HG03378 (cell line): ENCODE measurements around the gene TMEM243.
"Not testable (repeated sequence)": the region's sequence is repeated elsewhere in the genome, so short reads cannot be mapped to it uniquely, and the experiment has no call there.

Source experiments
- ATAC-seq: cut with Tn5 transposase; IDR thresholded peaks from one replicate; pipeline ENCODE4 v1.9.1; 2021; ENCODE audit warnings: mild to moderate bottlenecking, moderate library complexity; ENCODE audit not compliant: unreplicated experiment

Gene TMEM243

GRCh38 chr7:87212498-87212897 is 7.0 kb downstream of the TMEM243 start:
- no peak for ATAC-seq

DNA sequence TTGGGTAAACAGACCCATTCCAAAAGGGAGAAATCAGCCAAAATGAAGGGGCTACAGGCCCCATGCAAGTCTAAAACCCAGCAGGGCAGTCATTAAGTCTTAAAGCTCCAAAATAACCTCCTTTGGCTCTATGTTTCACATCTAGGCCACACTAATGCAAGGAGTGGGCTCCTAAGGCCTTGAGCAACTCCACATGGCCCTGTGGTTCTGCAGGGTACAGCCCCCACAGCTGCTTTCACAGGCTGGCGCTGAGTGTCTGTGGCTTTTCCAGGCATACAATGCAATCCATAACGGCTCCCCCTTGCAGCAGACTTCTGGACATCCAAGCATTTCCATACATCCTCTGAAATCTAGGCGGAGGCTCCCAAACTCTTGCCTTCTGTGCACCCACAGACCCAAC is 9.0 kb downstream of the TMEM243 start:
- ATAC-seq, result no peak

DNA sequence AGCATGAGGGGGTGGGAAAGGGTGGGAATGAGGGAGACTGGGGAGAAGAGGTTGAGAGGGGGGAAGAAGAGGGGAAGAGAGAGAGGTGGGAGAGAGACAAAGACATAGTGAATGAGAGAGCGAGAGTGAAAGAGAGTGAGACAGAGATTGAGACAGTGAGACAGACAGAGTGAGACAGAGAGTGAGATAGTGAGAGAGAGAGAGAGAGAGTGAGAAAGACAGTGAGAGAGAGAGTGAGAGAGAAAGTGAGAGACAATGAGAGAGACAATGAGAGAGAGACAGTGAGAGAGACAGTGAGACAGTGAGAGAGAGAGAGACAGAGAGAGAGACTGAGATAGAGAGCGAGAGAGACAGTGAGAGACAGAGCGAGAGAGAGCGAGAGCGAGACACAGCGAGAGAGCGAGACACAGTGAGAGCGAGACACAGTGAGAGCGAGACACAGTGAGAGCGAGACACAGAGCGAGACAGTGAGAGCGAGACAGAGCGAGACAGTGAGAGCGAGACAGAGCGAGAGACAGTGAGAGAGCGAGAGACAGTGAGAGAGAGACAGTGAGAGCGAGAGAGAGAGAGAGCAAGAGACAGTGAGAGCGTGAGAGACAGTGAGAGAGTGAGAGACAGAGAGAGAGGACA is 10.1 kb downstream of the TMEM243 start:
- ATAC-seq, result no peak

- ATAC-seq, result no peak
These were observed 13.2 kb downstream of the TMEM243 start for GRCh38 chr7:87206361-87206760.

GRCh38 chr7:87205701-87206100 is 13.8 kb downstream of the TMEM243 start:
- not testable (repeated sequence) for ATAC-seq

- ATAC-seq, result no peak
These were observed 14.6 kb downstream of the TMEM243 start for GRCh38 chr7:87204933-87205332.

- ATAC-seq, result not testable (repeated sequence)
These were observed 15.6 kb downstream of the TMEM243 start for GRCh38 chr7:87203929-87204328.

- no peak for ATAC-seq
These were observed 16.8 kb downstream of the TMEM243 start for GRCh38 chr7:87202705-87203104.

GRCh38 chr7:87202208-87202607 is 17.3 kb downstream of the TMEM243 start:
- ATAC-seq, result no peak

GRCh38 chr7:87199700-87200450 is 19.7 kb downstream of the TMEM243 start:
- ATAC-seq, result no peak

GRCh38 chr7:87199241-87199640 is 20.3 kb downstream of the TMEM243 start:
- no peak for ATAC-seq

- no peak for ATAC-seq
These were observed 25.6 kb downstream of the TMEM243 start for GRCh38 chr7:87193912-87194311.

- no peak for ATAC-seq
These were observed 26.6 kb downstream of the TMEM243 start for GRCh38 chr7:87192784-87193487.

- no peak for ATAC-seq
These were observed 28.7 kb downstream of the TMEM243 start for GRCh38 chr7:87190783-87191182.

- peak; percentile 37 for ATAC-seq
These were observed 30.6 kb downstream of the TMEM243 start for GRCh38 chr7:87188930-87189329.

GRCh38 chr7:87187120-87187519 is 32.4 kb downstream of the TMEM243 start:
- ATAC-seq, result no peak

DNA sequence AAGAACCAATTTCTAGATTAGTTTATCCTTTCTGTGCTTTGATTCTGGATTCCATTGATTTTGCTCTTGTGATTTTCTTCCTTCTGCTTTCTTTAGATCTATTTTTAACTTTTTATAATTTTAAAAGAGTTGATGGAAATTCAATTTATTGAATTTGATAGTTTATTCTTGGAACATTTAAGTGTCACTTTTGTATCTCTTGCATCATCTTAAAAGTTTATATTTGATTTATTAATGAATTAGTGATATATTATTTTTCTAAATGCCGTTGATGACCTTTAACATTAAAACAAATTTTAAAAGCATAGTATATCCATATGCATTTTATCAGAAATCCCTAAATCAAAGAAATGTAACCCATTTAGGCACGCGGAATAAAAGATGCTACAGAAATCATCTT is 40.4 kb downstream of the TMEM243 start:
- ATAC-seq, result no peak

DNA sequence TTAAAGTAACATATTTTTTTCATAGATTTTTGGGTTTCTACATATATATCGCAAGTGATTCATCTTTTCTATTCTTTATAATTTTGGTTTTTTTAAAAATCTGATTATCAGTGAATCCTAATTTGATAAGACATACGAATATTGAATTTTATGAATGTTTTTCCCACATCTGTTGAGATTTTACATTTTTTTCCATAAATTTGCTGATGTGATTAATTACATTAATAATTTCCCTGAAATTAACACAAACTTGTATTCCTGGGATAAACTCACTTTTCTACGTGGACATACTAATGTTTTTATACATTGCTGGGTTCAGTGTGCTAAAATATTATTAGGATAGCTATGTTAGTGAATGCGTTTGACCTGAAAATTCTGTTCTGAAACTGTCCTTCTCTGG is 41.2 kb downstream of the TMEM243 start:
- ATAC-seq, result no peak

GRCh38 chr7:87173471-87173870 is 46.1 kb downstream of the TMEM243 start:
- ATAC-seq, result no peak

DNA sequence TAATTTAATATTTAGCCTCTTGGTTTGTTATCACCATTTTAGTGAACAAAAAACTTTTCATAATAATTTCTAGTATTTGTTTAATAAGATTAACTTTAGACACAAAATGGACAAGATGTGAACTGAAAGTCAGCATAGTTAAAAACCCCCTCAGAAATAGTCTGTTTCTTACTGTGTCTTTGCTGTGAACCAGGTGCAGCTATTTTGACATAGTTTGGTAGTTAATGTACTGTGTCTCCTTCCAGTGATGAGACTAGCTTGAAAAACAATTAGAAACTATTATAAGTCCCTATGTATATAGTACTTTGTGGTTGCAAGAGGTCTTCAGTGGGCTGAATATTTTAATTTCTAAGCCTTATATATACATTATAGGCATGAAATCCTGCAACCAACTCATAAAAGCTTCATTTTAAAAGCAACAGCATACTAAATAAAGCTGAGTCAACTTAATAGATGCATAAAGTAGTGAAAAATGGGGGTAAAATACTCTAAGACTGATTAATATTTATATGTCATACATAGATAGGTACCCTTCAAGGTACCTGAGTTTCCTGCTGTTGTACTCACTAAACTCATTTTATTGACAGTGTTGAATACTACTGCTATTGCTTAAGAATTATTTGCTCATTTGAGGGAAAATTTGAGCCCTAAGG is 48.1 kb downstream of the TMEM243 start:
- no peak for ATAC-seq

- ATAC-seq, result no peak
These were observed 48.7 kb downstream of the TMEM243 start for GRCh38 chr7:87170828-87171227.
